Prostate gland (tissue), 2 donors: ENCODE measurements around the gene FGF8. TPM values are rescaled to one million over a fixed set of nuclear protein-coding genes. Genes with fewer than 3 reads are reported as not detected.
A peak's percentile ranks its signal among the peaks of the same experiment; 100 is the strongest.
"Not testable (repeated sequence)": the region's sequence is repeated elsewhere in the genome, so short reads cannot be mapped to it uniquely, and the experiment has no call there.

Experiments
- DNase-seq: peaks from one replicate; pipeline ENCODE4 v3.0.0-alpha.2; 2019; ENCODE audit warnings: low spot score
- H3K27ac ChIP-seq, 2 donors: fragments of 200-600 bp; sonication (generic); 2 replicates each; pipeline ENCODE4 v1.5.1; 2017 to 2019
- H3K27me3 ChIP-seq: fragments of 200-600 bp; sonication (generic); replicated peaks from 2 replicates; pipeline ENCODE4 v1.5.1; 2019; ENCODE audit not compliant: insufficient read depth
- H3K36me3 ChIP-seq, 2 donors: fragments of 200-600 bp; sonication (generic); 1 replicate in 1 of 2; 2 replicates in 1 of 2; pipeline versions ENCODE4 v1.5.1 to v1.8.1; 2017 to 2019
- H3K4me1 ChIP-seq: fragments of 200-600 bp; sonication (generic); replicated peaks from 2 replicates; pipeline ENCODE4 v1.5.1; 2019
- H3K4me3 ChIP-seq, 2 donors: fragments of 200-600 bp; sonication (generic); 2 replicates each; pipeline ENCODE4 v1.5.1; 2017 to 2019
- H3K9me3 ChIP-seq: fragments of 200-600 bp; sonication (generic); 2 replicates; pipeline ENCODE4 v1.5.1; 2017
- POLR2A ChIP-seq: fragments of 450-650 bp; IDR thresholded peaks from one replicate; pipeline ENCODE4 v1.6.1; 2016; ENCODE audit warnings: antibody characterized with exemption, mild to moderate bottlenecking
- POLR2AphosphoS5 ChIP-seq: sonication (generic); formaldehyde crosslinking; IDR thresholded peaks from one replicate; pipeline ENCODE4 v1.6.1; 2017; ENCODE audit warnings: antibody characterized with exemption
- WGBS: methylation state at CpG from one replicate; pipeline ENCODE4 v1.1.5; 2018; 5-methylcytosine and 5-hydroxymethylcytosine counted together
- intact Hi-C: fragments of 100-400 bp; cut with DNase I; formaldehyde crosslinking; loops from one replicate; pipeline ENCODE4 v1.14.2; 2022
- total RNA-seq, 2 donors: library from RNA; depleted of rRNA; stranded (reverse); fragments of >200 nt; gene quantifications; one replicate each; pipeline ENCODE4 v1.1.0, GENCODE V29; 2016
- TF ChIP-seq, protein P1 (sequence below), 4 experiments: fragments of 200-600 bp in 2 of 4; fragments of 450-650 bp in 2 of 4; sonication (generic) in 2 of 4; IDR thresholded peaks; 1 replicate in 3 of 4; 2 replicates in 1 of 4; pipeline ENCODE4 v1.5.1; 2016 to 2019; ENCODE audit warnings: antibody characterized with exemption in 4 of 4, mild to moderate bottlenecking in 2 of 4, moderate library complexity in 2 of 4

Gene FGF8
- total RNA-seq, 2 donors from 2014 or later = 1.2 TPM; not detected in 1

DNA sequence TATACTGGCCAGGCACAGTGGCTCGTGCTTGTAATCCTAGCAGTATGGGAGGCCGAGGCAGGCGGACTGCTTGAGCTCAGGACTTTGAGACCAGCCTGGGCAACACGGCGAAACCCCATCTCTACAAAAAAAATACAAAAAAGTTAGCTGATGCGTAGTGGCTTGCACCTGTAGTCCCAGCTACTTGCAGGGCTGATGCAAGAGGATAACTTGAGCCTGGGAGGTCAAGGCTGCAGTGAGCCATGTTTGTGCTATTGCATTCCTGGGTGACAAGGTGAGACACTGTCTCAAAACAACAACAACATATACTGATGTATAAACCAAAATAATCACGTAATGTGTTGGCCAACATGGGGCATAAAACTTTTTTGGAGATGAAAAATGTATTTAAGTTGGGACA is 13.8 kb upstream of the FGF8 start:
- Histone ChIP-seq H3K36me3 (peaks cover 4 to 11% of the 10 kb centered on the region in 2 donors), H3K27me3 (no peaks in the 10 kb centered on the region), H3K4me3 (no peak overlapping the region), H3K27ac (no peak overlapping the region), H3K9me3 (no peaks in the 10 kb centered on the region), H3K4me1 (no peaks in the 10 kb centered on the region)
- intact Hi-C loops = no loop called here
- DNase-seq = no peak
- WGBS = 91% methylated on average over 7 of the region's 7 CpGs
- TF ChIP-seq POLR2AphosphoS5 = no peak
- TF ChIP-seq, protein P1, sequence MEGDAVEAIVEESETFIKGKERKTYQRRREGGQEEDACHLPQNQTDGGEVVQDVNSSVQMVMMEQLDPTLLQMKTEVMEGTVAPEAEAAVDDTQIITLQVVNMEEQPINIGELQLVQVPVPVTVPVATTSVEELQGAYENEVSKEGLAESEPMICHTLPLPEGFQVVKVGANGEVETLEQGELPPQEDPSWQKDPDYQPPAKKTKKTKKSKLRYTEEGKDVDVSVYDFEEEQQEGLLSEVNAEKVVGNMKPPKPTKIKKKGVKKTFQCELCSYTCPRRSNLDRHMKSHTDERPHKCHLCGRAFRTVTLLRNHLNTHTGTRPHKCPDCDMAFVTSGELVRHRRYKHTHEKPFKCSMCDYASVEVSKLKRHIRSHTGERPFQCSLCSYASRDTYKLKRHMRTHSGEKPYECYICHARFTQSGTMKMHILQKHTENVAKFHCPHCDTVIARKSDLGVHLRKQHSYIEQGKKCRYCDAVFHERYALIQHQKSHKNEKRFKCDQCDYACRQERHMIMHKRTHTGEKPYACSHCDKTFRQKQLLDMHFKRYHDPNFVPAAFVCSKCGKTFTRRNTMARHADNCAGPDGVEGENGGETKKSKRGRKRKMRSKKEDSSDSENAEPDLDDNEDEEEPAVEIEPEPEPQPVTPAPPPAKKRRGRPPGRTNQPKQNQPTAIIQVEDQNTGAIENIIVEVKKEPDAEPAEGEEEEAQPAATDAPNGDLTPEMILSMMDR (IDR thresholded peaks at IDR 0.05) = no peak
- no peak for TF ChIP-seq POLR2A

DNA sequence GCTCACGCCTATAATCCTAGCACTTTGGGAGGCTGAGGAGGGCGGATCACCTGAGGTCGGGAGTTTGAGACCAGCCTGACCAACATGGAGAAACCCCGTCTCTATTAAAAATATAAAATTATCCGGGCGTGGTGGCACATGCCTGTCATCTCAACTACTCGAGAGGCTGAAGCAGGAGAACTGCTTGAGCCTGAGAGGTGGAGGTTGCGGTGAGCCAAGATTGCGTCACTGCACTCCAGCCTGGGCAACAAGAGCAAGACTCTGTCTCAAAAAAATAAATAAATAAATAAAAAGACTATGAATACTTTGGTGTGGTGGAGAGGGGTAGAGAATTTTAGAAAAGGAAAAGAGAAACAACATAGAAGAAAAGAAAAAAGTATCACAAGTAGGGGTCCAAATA is 13.3 kb upstream of the FGF8 start:
- H3K27ac ChIP-seq, H3K4me1 ChIP-seq, DNase-seq, H3K4me3 ChIP-seq, H3K9me3 ChIP-seq, H3K27me3 ChIP-seq, intact Hi-C loops: not testable (repeated sequence)
- peaks cover 4 to 11% of the 10 kb centered on the region in 2 donors for H3K36me3 ChIP-seq
- WGBS = 87% methylated on average over 9 of the region's 9 CpGs

DNA sequence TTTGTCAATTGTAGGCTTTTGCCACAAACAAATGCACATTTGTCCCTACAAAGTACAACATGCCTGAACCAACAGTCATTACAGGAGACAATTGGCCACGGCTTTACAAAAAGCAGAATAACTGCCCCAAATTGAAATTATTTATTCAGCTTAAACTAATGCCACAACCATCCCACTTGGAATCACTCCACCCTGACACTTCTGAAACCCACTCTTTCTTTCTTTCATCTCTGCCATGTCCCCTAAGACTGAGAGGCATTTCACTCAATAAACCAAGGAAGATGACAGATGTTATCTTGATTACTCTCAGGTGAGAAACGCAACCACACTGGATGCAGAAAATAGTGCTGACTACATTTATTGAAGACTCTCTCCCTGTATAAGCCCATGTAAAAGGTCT is 9.9 kb upstream of the FGF8 start:
- 73% methylated on average over 2 of the region's 2 CpGs for WGBS
- Histone ChIP-seq H3K4me1 (peaks cover 5% of the 10 kb centered on the region), H3K4me3 (no peak overlapping the region), H3K27ac (no peak overlapping the region), H3K9me3 (no peaks in the 10 kb centered on the region), H3K36me3 (peaks cover 4% of the 10 kb centered on the region in 2 donors), H3K27me3 (no peaks in the 10 kb centered on the region)
- TF ChIP-seq, protein P1 (IDR thresholded peaks at IDR 0.05) = no peak
- no peak for TF ChIP-seq POLR2AphosphoS5
- no peak for TF ChIP-seq POLR2A
- no peak for DNase-seq
- intact Hi-C loops = no loop called here

DNA sequence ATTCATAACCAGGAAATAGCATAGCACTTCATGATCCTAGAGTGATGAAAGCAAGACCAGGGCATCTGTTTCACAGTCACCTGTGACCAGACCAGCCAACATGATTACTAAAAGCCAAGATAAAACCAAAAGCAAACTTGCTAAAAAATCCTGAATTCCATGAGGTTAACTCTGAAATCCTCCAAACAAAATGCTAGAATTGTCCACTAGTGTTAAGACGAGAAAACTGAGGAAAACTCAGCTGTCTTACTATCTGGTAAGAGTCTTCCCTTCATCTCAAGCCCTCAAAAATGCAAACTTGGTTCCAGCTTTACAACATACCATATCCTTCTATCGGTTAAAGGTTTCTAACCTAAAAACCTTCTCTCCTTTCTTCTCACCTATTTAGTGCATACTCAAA is 8.6 kb upstream of the FGF8 start:
- no peaks in the 10 kb centered on the region for H3K27me3 ChIP-seq
- 75% methylated on average over 2 of the region's 2 CpGs for WGBS
- TF ChIP-seq POLR2AphosphoS5 (no peak), POLR2A (no peak)
- TF ChIP-seq, protein P1 (IDR thresholded peaks at IDR 0.05) = no peak
- no peak for DNase-seq
- H3K4me1 ChIP-seq = peaks cover 5% of the 10 kb centered on the region
- H3K27ac ChIP-seq = no peak overlapping the region
- no peaks in the 10 kb centered on the region for H3K9me3 ChIP-seq
- H3K4me3 ChIP-seq = no peak overlapping the region
- H3K36me3 ChIP-seq = peaks cover 0 to 4% of the 10 kb centered on the region in 2 donors
- intact Hi-C loops = loop anchor here (5.0 kb wide), 3 partner anchors 33 to 572 kb away; partner anchors contain the start of gene OGA

DNA sequence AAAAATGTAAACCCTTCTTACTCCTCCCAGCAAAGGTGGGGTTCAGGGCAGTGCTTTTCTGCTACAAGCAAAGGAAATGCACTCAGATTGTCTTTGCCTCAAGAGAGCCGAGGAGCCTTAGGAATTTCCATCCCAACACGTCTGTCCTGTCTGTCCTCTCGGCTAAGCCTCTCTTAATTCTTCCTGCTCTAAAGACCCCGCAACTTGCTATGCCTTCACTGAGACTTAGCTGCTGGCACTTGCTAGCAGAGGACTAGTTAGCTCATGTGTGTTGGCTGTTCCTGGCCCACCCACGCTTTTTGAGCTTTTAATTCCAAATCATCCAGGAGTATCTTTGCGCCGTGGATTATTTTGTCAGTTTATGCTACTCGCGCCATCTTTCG is 7.8 kb upstream of the FGF8 start:
- DNase-seq = no peak
- peak overlapping the region; percentile 39 to 53 for H3K27ac ChIP-seq
- TF ChIP-seq POLR2AphosphoS5 (no peak), POLR2A (no peak)
- TF ChIP-seq, protein P1 (IDR thresholded peaks at IDR 0.05) = no peak
- peaks cover 5% of the 10 kb centered on the region for H3K4me1 ChIP-seq
- peak overlapping the region; percentile 57 to 59 for H3K4me3 ChIP-seq
- peaks cover 0 to 4% of the 10 kb centered on the region in 2 donors for H3K36me3 ChIP-seq
- H3K27me3 ChIP-seq = no peaks in the 10 kb centered on the region
- H3K9me3 ChIP-seq = no peaks in the 10 kb centered on the region
- 46% methylated on average over 10 of the region's 10 CpGs for WGBS
- intact Hi-C loops = loop anchor here (5.0 kb wide), 3 partner anchors 34 to 571 kb away; partner anchors contain the start of gene OGA
